Liver (tissue), 3 donors: ENCODE results near the gene ARID3C.

Experiments
- CTCF ChIP-seq: fragments of 150-350 bp; IDR thresholded peaks from 2 replicates; pipeline ENCODE4 v1.5.1; 2017; ENCODE audit warnings: improper control_type of control experiment, low read depth, low read length; ENCODE audit not compliant: missing input control
- EGR1 ChIP-seq, 2 donors: IDR thresholded peaks; 2 replicates each; pipeline ENCODE4 v1.6.1; 2016 to 2018; ENCODE audit warnings: antibody characterized with exemption in 2 of 2, low read depth in 2 of 2
- FOXA1 ChIP-seq: IDR thresholded peaks from 2 replicates; pipeline ENCODE4 v1.6.1; 2016; ENCODE audit warnings: antibody characterized with exemption
- JUND ChIP-seq, 2 donors: IDR thresholded peaks; 2 replicates each; pipeline ENCODE4 v1.6.1; 2016; ENCODE audit warnings: antibody characterized with exemption in 2 of 2
- MAX ChIP-seq: IDR thresholded peaks from 2 replicates; pipeline ENCODE4 v1.6.1; 2016; ENCODE audit warnings: antibody characterized with exemption
- NR2F2 ChIP-seq: IDR thresholded peaks from 2 replicates; pipeline ENCODE4 v1.6.1; 2016; ENCODE audit warnings: antibody characterized with exemption
- RAD21 ChIP-seq, 2 donors: IDR thresholded peaks; 2 replicates each; pipeline ENCODE4 v1.6.1; 2016; ENCODE audit warnings: antibody characterized with exemption in 2 of 2, mild to moderate bottlenecking in 2 of 2
- REST ChIP-seq: IDR thresholded peaks from 2 replicates; pipeline ENCODE4 v1.6.1; 2016; ENCODE audit warnings: antibody characterized with exemption, mild to moderate bottlenecking
- TAF1 ChIP-seq: conservative IDR thresholded peaks from 2 replicates; pipeline ENCODE4 v1.6.1; 2016; ENCODE audit warnings: antibody characterized with exemption, mild to moderate bottlenecking
- YY1 ChIP-seq: IDR thresholded peaks from 2 replicates; pipeline ENCODE4 v1.6.1; 2016; ENCODE audit warnings: antibody characterized with exemption, mild to moderate bottlenecking
- ZBTB33 ChIP-seq: IDR thresholded peaks from 2 replicates; pipeline ENCODE4 v1.6.1; 2016; ENCODE audit warnings: antibody characterized with exemption
- donor health status: healthy.
- donor health status: healthy.

GRCh38 chr9:34589636-34590380 lies 39.1 kb downstream of the ARID3C start, which contains the start of gene CNTFR:
- TF ChIP-seq YY1 (no peak), TAF1 (no peak), CTCF (no peak), NR2F2 (no peak), REST (no peak), EGR1 (IDR thresholded peaks at IDR 0.05; ENCODE audit: low read depth in 2 of 2) (no peak), FOXA1 (no peak), RAD21 (IDR thresholded peaks at IDR 0.05) (no peak), ZBTB33 (no peak), JUND (IDR thresholded peaks at IDR 0.05) (no peak), MAX (no peak)
